ENCODE data around the gene TAL1. TPM values are rescaled to one million over a fixed set of nuclear protein-coding genes. Genes with fewer than 3 reads are reported as not detected.
A peak's percentile ranks its signal among the peaks of the same experiment; 100 is the strongest.

The TAL1 gene
- total and polyA plus RNA-seq, 2 donors (not counting 3 experiments of a cell fraction or from before 2014, with no cell fraction given), result 36.7 to 52.4 TPM

- H3K27ac ChIP-seq (ENCODE audit: insufficient read depth, low read depth, low read length), result no peak overlapping the region
- intact Hi-C loops (cut with micrococcal nuclease) (loop anchor here (2.0 to 5.0 kb wide), 2 partner anchors 479 to 533 kb away; no protein-coding TSS in a partner anchor), dilution Hi-C loops (cut with MboI; ENCODE audit: extremely low pct_ligation_motif_present, low sequenced_read_pairs) (no loop called here)
- H3K36me3 ChIP-seq (ENCODE audit: control insufficient read depth in 2 of 2, extremely low read depth in 1 of 2, insufficient read depth in 2 of 2, low read length in 2 of 2), result no peaks in the 10 kb centered on the region
- no peaks in the 10 kb centered on the region for H3K79me2 ChIP-seq (ENCODE audit: control insufficient read depth, insufficient read depth, low read length)
- H3K9me3 ChIP-seq (replicated peaks; ENCODE audit: control insufficient read depth, insufficient read depth, low read length), result no peaks in the 10 kb centered on the region
- H3K27me3 ChIP-seq (ENCODE audit: control insufficient read depth in 2 of 2, insufficient read depth in 2 of 2, low read length in 2 of 2), result no peaks in the 10 kb centered on the region
- no TSS peak for BruUV-seq (replicated peaks)
- H4K20me1 ChIP-seq (replicated peaks; ENCODE audit: control insufficient read depth, extremely low read depth, insufficient read depth, low read length), result no peaks in the 10 kb centered on the region
- FAIRE-seq (no peak), DNase-seq (ENCODE audit: low read depth, low spot score) (no peak)
- CTCF ChIA-PET, result interaction anchor here (0.7 to 8.1 kb wide), 15 partner anchors 12 to 548 kb away, joined by 3 to 223 read pairs (median 31); partner anchors contain the start of genes CMPK1, FOXD2, PDZK1IP1 and STIL
- H2AFZ ChIP-seq (ENCODE audit: low read depth, low read length), result no peak overlapping the region
- H3K4me1 ChIP-seq (ENCODE audit: control insufficient read depth, extremely low read depth, insufficient read depth, low read length), result peaks cover 19% of the 10 kb centered on the region
- no peak overlapping the region for H3K4me3 ChIP-seq (replicated peaks in 1 of 3; ENCODE audit: insufficient read depth in 1 of 3, low read depth in 1 of 3, low read length in 3 of 3)
- H3K4me2 ChIP-seq (ENCODE audit: insufficient read depth, low read length), result no peak overlapping the region
- POLR2A ChIA-PET, result interaction anchor here (0.8 kb wide), 1 partner anchor 155 kb away, joined by 3 read pairs; the partner anchor contains the start of gene CMPK1
- no peak overlapping the region for H3K9ac ChIP-seq (replicated peaks; ENCODE audit: extremely low read depth, insufficient read depth, low read length)
- H3K9me1 ChIP-seq (replicated peaks; ENCODE audit: control insufficient read depth, extremely low read depth, insufficient read depth, low read length), result no peaks in the 10 kb centered on the region
- no peak for TF ChIP-seq EZH2 (IDR thresholded peaks at IDR 0.05; ENCODE audit: borderline replicate concordance, low read depth, low read length, severe bottlenecking)
- TF ChIP-seq MYC (IDR thresholded peaks at IDR 0.05; ENCODE audit: low read depth, low read length), result no peak
These were observed 54.0 kb downstream of the TAL1 start for GRCh38 chr1:47178020-47178419.

- Histone ChIP-seq H3K36me3 (ENCODE audit: control insufficient read depth in 2 of 2, extremely low read depth in 1 of 2, insufficient read depth in 2 of 2, low read length in 2 of 2) (no peaks in the 10 kb centered on the region), H3K9me1 (replicated peaks; ENCODE audit: control insufficient read depth, extremely low read depth, insufficient read depth, low read length) (no peaks in the 10 kb centered on the region), H3K9me3 (replicated peaks; ENCODE audit: control insufficient read depth, insufficient read depth, low read length) (no peaks in the 10 kb centered on the region), H2AFZ (ENCODE audit: low read depth, low read length) (no peak overlapping the region), H4K20me1 (replicated peaks; ENCODE audit: control insufficient read depth, extremely low read depth, insufficient read depth, low read length) (no peaks in the 10 kb centered on the region), H3K4me1 (ENCODE audit: control insufficient read depth, extremely low read depth, insufficient read depth, low read length) (peaks cover 6% of the 10 kb centered on the region), H3K4me3 (replicated peaks in 1 of 3; ENCODE audit: insufficient read depth in 1 of 3, low read depth in 1 of 3, low read length in 3 of 3) (no peak overlapping the region), H3K27ac (ENCODE audit: insufficient read depth, low read depth, low read length) (no peak overlapping the region), H3K4me2 (ENCODE audit: insufficient read depth, low read length) (no peak overlapping the region), H3K27me3 (ENCODE audit: control insufficient read depth in 2 of 2, insufficient read depth in 2 of 2, low read length in 2 of 2) (no peaks in the 10 kb centered on the region), H3K9ac (replicated peaks; ENCODE audit: extremely low read depth, insufficient read depth, low read length) (no peak overlapping the region), H3K79me2 (ENCODE audit: control insufficient read depth, insufficient read depth, low read length) (no peaks in the 10 kb centered on the region)
- BruUV-seq (replicated peaks), result no TSS peak
- CTCF ChIA-PET, result interaction anchor here (0.6 to 2.3 kb wide), 19 partner anchors 9 to 551 kb away, joined by 3 to 16 read pairs (median 4); partner anchors contain the start of genes CMPK1 and PDZK1IP1
- intact Hi-C loops (cut with micrococcal nuclease), result loop anchor here (2.0 to 5.0 kb wide), 3 partner anchors 75 to 482 kb away; no protein-coding TSS in a partner anchor
- TF ChIP-seq, protein P1, sequence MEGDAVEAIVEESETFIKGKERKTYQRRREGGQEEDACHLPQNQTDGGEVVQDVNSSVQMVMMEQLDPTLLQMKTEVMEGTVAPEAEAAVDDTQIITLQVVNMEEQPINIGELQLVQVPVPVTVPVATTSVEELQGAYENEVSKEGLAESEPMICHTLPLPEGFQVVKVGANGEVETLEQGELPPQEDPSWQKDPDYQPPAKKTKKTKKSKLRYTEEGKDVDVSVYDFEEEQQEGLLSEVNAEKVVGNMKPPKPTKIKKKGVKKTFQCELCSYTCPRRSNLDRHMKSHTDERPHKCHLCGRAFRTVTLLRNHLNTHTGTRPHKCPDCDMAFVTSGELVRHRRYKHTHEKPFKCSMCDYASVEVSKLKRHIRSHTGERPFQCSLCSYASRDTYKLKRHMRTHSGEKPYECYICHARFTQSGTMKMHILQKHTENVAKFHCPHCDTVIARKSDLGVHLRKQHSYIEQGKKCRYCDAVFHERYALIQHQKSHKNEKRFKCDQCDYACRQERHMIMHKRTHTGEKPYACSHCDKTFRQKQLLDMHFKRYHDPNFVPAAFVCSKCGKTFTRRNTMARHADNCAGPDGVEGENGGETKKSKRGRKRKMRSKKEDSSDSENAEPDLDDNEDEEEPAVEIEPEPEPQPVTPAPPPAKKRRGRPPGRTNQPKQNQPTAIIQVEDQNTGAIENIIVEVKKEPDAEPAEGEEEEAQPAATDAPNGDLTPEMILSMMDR (IDR thresholded peaks at IDR 0.05; ENCODE audit: extremely low read depth in 1 of 2, insufficient read depth in 1 of 2, low read depth in 1 of 2, low read length in 2 of 2), result peak; percentile 90 to 93
- no peak for TF ChIP-seq POLR2AphosphoS5 (IDR thresholded peaks at IDR 0.05; ENCODE audit: insufficient read depth, low read depth, low read length)
- DNase-seq (ENCODE audit: low read depth, low spot score) (peak; percentile 69), FAIRE-seq (peak; percentile 96)
- dilution Hi-C loops (cut with MboI; ENCODE audit: extremely low pct_ligation_motif_present, low sequenced_read_pairs), result no loop called here
- POLR2A ChIA-PET, result no interaction called here
These were observed 56.6 kb downstream of the TAL1 start for GRCh38 chr1:47175227-47175934.
